ENCODE data around the gene WDHD1.

DNA sequence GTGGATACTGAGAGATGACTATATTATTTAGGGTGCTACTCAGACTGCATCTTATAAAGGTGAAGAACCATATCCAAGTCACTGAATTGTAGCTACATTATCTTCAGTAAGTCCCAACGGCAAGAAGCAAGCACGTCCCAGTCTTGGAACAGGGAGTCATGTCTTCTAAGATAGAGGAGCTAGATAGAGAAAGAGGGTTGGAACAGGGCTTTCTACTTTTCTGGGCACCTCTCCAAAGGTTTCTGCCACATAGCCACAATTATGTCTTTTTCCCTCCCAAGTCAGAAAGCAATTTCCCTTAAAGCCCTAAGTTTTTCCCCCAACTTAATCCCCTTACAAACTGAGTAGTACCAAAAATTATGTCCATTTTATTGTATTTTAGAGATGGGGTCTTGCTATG, 47.0 kb upstream of the WDHD1 start:
- TF ChIP-seq, protein P1, sequence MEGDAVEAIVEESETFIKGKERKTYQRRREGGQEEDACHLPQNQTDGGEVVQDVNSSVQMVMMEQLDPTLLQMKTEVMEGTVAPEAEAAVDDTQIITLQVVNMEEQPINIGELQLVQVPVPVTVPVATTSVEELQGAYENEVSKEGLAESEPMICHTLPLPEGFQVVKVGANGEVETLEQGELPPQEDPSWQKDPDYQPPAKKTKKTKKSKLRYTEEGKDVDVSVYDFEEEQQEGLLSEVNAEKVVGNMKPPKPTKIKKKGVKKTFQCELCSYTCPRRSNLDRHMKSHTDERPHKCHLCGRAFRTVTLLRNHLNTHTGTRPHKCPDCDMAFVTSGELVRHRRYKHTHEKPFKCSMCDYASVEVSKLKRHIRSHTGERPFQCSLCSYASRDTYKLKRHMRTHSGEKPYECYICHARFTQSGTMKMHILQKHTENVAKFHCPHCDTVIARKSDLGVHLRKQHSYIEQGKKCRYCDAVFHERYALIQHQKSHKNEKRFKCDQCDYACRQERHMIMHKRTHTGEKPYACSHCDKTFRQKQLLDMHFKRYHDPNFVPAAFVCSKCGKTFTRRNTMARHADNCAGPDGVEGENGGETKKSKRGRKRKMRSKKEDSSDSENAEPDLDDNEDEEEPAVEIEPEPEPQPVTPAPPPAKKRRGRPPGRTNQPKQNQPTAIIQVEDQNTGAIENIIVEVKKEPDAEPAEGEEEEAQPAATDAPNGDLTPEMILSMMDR (conservative IDR thresholded peaks at IDR 0.05; ENCODE audit: low read length) = no peak
- TF ChIP-seq EZH2phosphoT487 (IDR thresholded peaks at IDR 0.05; ENCODE audit: borderline replicate concordance, low read depth, low read length) = no peak
